Skin of body (tissue), 2 donors: ENCODE measurements around the gene F7. TPM values are rescaled to one million over a fixed set of nuclear protein-coding genes. Genes with fewer than 3 reads are reported as not detected.

ENCODE experiments used
- DNase-seq: peaks from one replicate; lab custom pipeline; 2025; lab: John Stamatoyannopoulos, UW
- total RNA-seq: library from RNA; depleted of rRNA; stranded (reverse); fragments of >200 nt; gene quantifications from one replicate; pipeline ENCODE4 v1.2.3, GENCODE V29; 2014

Gene F7
- total RNA-seq, 1 donor from 2014 or later: 2.2 TPM

- DNase-seq: no peak
Observed at GRCh38 chr13:113135281-113135760, 29.7 kb downstream of the F7 start.

- no peak for DNase-seq
Observed at GRCh38 chr13:113137691-113138298, 32.2 kb downstream of the F7 start.

- DNase-seq: no peak
Observed at GRCh38 chr13:113138792-113139551, 33.4 kb downstream of the F7 start.

- no peak for DNase-seq
Observed at GRCh38 chr13:113139577-113139976, 34.0 kb downstream of the F7 start.

GRCh38 chr13:113140677-113141600 lies 35.3 kb downstream of the F7 start:
- no peak for DNase-seq

- DNase-seq: no peak
Observed at GRCh38 chr13:113141601-113141970, 36.0 kb downstream of the F7 start.

- DNase-seq: no peak
Observed at GRCh38 chr13:113142876-113143275, 37.3 kb downstream of the F7 start.

GRCh38 chr13:113143466-113144254 lies 38.1 kb downstream of the F7 start:
- no peak for DNase-seq

GRCh38 chr13:113144255-113144629 lies 38.7 kb downstream of the F7 start:
- DNase-seq: no peak

GRCh38 chr13:113145496-113145895 lies 39.9 kb downstream of the F7 start:
- no peak for DNase-seq

GRCh38 chr13:113145911-113146598 lies 40.5 kb downstream of the F7 start:
- DNase-seq: no peak

- no peak for DNase-seq
Observed at GRCh38 chr13:113146750-113147149, 41.2 kb downstream of the F7 start.

GRCh38 chr13:113147206-113147605 lies 41.6 kb downstream of the F7 start:
- DNase-seq: no peak

- DNase-seq: no peak
Observed at GRCh38 chr13:113148407-113148806, 42.8 kb downstream of the F7 start.

GRCh38 chr13:113148940-113149503 lies 43.4 kb downstream of the F7 start:
- DNase-seq: no peak

GRCh38 chr13:113149711-113150549 lies 44.3 kb downstream of the F7 start:
- DNase-seq: no peak

- no peak for DNase-seq
Observed at GRCh38 chr13:113150550-113151365, 45.2 kb downstream of the F7 start.
